Endothelial cell of umbilical vein (primary cell): ENCODE data around the gene TESK1.
"Not testable (repeated sequence)": the region's sequence is repeated elsewhere in the genome, so short reads cannot be mapped to it uniquely, and the experiment has no call there.

ENCODE experiments used
- JUN ChIP-seq: IDR thresholded peaks from 2 replicates; pipeline ENCODE4 v1.6.1; 2011; ENCODE audit warnings: borderline replicate concordance, low read depth; ENCODE audit not compliant: insufficient read length, insufficient read depth
- POLR2A ChIP-seq: IDR thresholded peaks from 2 replicates; pipeline ENCODE4 v1.6.1; 2012; ENCODE audit warnings: low read depth, mild to moderate bottlenecking, control low read depth, low read length
- TF ChIP-seq, protein P1 (sequence below), 2 donors: IDR thresholded peaks; 1 replicate in 1 of 2; 2 replicates in 1 of 2; pipeline ENCODE4 v1.5.1; 2011; ENCODE audit warnings: low read length in 2 of 2, mild to moderate bottlenecking in 2 of 2, moderate library complexity in 2 of 2, control low read depth in 1 of 2, inconsistent platforms in 1 of 2, low read depth in 1 of 2; ENCODE audit not compliant: insufficient read depth in 1 of 2; ENCODE audit errors: extremely low read depth in 1 of 2

DNA sequence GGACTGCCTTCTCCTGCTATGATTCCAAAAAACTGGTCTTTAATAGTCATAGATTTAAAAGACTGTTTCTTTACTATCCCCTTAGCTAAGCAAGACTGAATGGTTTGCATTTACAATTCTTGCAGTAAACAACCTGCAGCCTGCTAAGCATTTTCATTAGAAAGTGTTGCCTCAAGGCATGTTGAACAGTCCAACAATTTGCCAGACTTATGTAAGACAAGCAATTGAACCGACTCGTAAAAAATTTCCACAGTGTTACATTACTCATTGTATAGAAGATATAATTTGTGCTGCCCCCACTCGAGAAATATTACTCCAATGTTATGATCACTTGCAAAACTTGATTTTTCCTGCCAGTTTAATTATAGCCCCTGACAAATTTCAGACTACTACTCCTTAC is 20.4 kb upstream of the TESK1 start:
- TF ChIP-seq, protein P1, sequence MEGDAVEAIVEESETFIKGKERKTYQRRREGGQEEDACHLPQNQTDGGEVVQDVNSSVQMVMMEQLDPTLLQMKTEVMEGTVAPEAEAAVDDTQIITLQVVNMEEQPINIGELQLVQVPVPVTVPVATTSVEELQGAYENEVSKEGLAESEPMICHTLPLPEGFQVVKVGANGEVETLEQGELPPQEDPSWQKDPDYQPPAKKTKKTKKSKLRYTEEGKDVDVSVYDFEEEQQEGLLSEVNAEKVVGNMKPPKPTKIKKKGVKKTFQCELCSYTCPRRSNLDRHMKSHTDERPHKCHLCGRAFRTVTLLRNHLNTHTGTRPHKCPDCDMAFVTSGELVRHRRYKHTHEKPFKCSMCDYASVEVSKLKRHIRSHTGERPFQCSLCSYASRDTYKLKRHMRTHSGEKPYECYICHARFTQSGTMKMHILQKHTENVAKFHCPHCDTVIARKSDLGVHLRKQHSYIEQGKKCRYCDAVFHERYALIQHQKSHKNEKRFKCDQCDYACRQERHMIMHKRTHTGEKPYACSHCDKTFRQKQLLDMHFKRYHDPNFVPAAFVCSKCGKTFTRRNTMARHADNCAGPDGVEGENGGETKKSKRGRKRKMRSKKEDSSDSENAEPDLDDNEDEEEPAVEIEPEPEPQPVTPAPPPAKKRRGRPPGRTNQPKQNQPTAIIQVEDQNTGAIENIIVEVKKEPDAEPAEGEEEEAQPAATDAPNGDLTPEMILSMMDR (IDR thresholded peaks at IDR 0.05; ENCODE audit: extremely low read depth in 1 of 2, insufficient read depth in 1 of 2, low read depth in 1 of 2, low read length in 2 of 2) = not testable (repeated sequence)
- TF ChIP-seq JUN, POLR2A: not testable (repeated sequence)
